ENCODE results near the gene RGSL1.
"Not testable (repeated sequence)": the region's sequence is repeated elsewhere in the genome, so short reads cannot be mapped to it uniquely, and the experiment has no call there.

RGSL1 gene

GRCh38 chr1:182446033-182446669 is 3.8 kb upstream of the RGSL1 start:
- no peak for DNase-seq (ENCODE audit: low read depth in 3 of 3, low spot score in 1 of 3)

- not testable (repeated sequence) for DNase-seq (ENCODE audit: low read depth in 3 of 3, low spot score in 1 of 3)
These were observed 2.8 kb upstream of the RGSL1 start for GRCh38 chr1:182447124-182447523.

- no peak for DNase-seq (ENCODE audit: low read depth in 3 of 3, low spot score in 1 of 3)
These were observed 2.3 kb upstream of the RGSL1 start for GRCh38 chr1:182447660-182448059.

GRCh38 chr1:182453631-182454030 is 3.7 kb downstream of the RGSL1 start:
- no peak for DNase-seq (ENCODE audit: low read depth in 3 of 3, low spot score in 1 of 3)

- DNase-seq (ENCODE audit: low read depth in 3 of 3, low spot score in 1 of 3) = no peak
These were observed 7.9 kb downstream of the RGSL1 start for GRCh38 chr1:182457844-182458243.

- DNase-seq (ENCODE audit: low read depth in 3 of 3, low spot score in 1 of 3) = no peak
These were observed 10.0 kb downstream of the RGSL1 start for GRCh38 chr1:182459949-182460348.

GRCh38 chr1:182460550-182460951 is 10.6 kb downstream of the RGSL1 start:
- DNase-seq (ENCODE audit: low read depth in 3 of 3, low spot score in 1 of 3) = no peak

- DNase-seq (ENCODE audit: low read depth in 3 of 3, low spot score in 1 of 3) = no peak
These were observed 23.6 kb downstream of the RGSL1 start for GRCh38 chr1:182473556-182473955.

GRCh38 chr1:182476625-182477024 is 26.7 kb downstream of the RGSL1 start:
- DNase-seq (ENCODE audit: low read depth in 3 of 3, low spot score in 1 of 3) = no peak

- no peak for DNase-seq (ENCODE audit: low read depth in 3 of 3, low spot score in 1 of 3)
These were observed 28.3 kb downstream of the RGSL1 start for GRCh38 chr1:182478238-182478637.

- no peak for DNase-seq (ENCODE audit: low read depth in 3 of 3, low spot score in 1 of 3)
These were observed 34.1 kb downstream of the RGSL1 start for GRCh38 chr1:182484067-182484466.

- no peak for DNase-seq (ENCODE audit: low read depth in 3 of 3, low spot score in 1 of 3)
These were observed 34.7 kb downstream of the RGSL1 start for GRCh38 chr1:182484531-182485257.

- no peak for DNase-seq (ENCODE audit: low read depth in 3 of 3, low spot score in 1 of 3)
These were observed 35.9 kb downstream of the RGSL1 start for GRCh38 chr1:182485861-182486260.

- no peak for DNase-seq (ENCODE audit: low read depth in 3 of 3, low spot score in 1 of 3)
These were observed 38.9 kb downstream of the RGSL1 start for GRCh38 chr1:182488803-182489202.

GRCh38 chr1:182493063-182493462 is 43.1 kb downstream of the RGSL1 start:
- DNase-seq (ENCODE audit: low read depth in 3 of 3, low spot score in 1 of 3) = no peak

- no peak for DNase-seq (ENCODE audit: low read depth in 3 of 3, low spot score in 1 of 3)
These were observed 45.1 kb downstream of the RGSL1 start for GRCh38 chr1:182495002-182495401.

GRCh38 chr1:182495693-182496092 is 45.7 kb downstream of the RGSL1 start:
- no peak for DNase-seq (ENCODE audit: low read depth in 3 of 3, low spot score in 1 of 3)

- no peak for DNase-seq (ENCODE audit: low read depth in 3 of 3, low spot score in 1 of 3)
These were observed 57.7 kb downstream of the RGSL1 start for GRCh38 chr1:182507685-182508084.

GRCh38 chr1:182515556-182515955 is 65.6 kb downstream of the RGSL1 start:
- DNase-seq (ENCODE audit: low read depth in 3 of 3, low spot score in 1 of 3) = no peak

- DNase-seq (ENCODE audit: low read depth in 3 of 3, low spot score in 1 of 3) = no peak
These were observed 70.8 kb downstream of the RGSL1 start for GRCh38 chr1:182520736-182521135.

- no peak for DNase-seq (ENCODE audit: low read depth in 3 of 3, low spot score in 1 of 3)
These were observed 75.4 kb downstream of the RGSL1 start for GRCh38 chr1:182525342-182525741.

- DNase-seq (ENCODE audit: low read depth in 3 of 3, low spot score in 1 of 3) = no peak
These were observed 77.7 kb downstream of the RGSL1 start for GRCh38 chr1:182527680-182528079.

- DNase-seq (ENCODE audit: low read depth in 3 of 3, low spot score in 1 of 3) = not testable (repeated sequence)
These were observed 78.3 kb downstream of the RGSL1 start for GRCh38 chr1:182528206-182528605.

Measured in stimulated activated CD4-positive, alpha-beta T cell treated with anti-CD3 and anti-CD28 coated beads, TNF-alpha, amount 100 ng/mL, for 1 hour (primary cell).